ENCODE data around the gene DRC3. TPM values are rescaled to one million over a fixed set of nuclear protein-coding genes. Genes with fewer than 3 reads are reported as not detected.
"Not testable (repeated sequence)": the region's sequence is repeated elsewhere in the genome, so short reads cannot be mapped to it uniquely, and the experiment has no call there.

The DRC3 gene
- total RNA-seq, 1 donor from 2014 or later: 1.7 TPM

DNA sequence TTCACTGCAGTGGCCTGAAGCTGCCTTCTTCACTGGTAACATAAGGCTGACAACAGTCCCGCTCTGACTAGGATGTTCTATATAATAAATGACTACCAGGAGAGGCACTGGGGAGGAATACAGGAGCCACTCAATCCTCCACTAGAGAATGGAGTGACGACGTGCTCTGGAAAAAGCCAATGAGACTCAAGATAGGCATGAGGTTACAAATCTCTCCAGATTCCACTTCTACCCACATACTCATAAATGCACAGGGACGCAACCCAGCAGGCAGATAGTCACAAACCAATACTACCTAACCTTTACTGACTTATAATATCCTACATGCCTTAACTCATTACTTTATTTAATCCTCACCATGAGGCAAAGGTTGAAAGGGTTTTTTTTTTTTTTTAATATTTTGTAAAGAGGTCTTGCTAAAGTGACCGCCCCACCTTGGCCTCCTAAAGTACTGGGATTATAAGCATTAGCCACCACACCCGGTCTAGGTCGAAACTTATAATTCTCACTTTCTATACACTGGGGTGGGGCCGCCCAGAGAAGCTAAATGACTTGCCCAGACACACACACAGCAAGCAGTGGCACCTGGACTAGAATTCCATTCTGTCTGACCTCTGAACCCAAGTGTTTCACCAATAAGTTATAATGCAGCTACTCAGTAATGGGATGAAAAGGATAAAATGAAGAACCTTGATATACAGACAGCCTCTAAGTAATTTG is 34.1 kb upstream of the DRC3 start:
- Histone ChIP-seq H3K36me3 (no peaks in the 10 kb centered on the region), H3K27me3 (ENCODE audit: low read depth) (no peaks in the 10 kb centered on the region), H3K4me3 (no peak overlapping the region), H3K9me3 (replicated peaks) (no peaks in the 10 kb centered on the region), H3K4me1 (peaks cover 94% of the 10 kb centered on the region), H3K27ac (replicated peaks) (peak overlapping the region; percentile 62)
- intact Hi-C loops (cut with micrococcal nuclease): no loop called here
- TF ChIP-seq, protein P1, sequence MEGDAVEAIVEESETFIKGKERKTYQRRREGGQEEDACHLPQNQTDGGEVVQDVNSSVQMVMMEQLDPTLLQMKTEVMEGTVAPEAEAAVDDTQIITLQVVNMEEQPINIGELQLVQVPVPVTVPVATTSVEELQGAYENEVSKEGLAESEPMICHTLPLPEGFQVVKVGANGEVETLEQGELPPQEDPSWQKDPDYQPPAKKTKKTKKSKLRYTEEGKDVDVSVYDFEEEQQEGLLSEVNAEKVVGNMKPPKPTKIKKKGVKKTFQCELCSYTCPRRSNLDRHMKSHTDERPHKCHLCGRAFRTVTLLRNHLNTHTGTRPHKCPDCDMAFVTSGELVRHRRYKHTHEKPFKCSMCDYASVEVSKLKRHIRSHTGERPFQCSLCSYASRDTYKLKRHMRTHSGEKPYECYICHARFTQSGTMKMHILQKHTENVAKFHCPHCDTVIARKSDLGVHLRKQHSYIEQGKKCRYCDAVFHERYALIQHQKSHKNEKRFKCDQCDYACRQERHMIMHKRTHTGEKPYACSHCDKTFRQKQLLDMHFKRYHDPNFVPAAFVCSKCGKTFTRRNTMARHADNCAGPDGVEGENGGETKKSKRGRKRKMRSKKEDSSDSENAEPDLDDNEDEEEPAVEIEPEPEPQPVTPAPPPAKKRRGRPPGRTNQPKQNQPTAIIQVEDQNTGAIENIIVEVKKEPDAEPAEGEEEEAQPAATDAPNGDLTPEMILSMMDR (IDR thresholded peaks at IDR 0.05; ENCODE audit: borderline replicate concordance): no peak
- DNase-seq: no peak

DNA sequence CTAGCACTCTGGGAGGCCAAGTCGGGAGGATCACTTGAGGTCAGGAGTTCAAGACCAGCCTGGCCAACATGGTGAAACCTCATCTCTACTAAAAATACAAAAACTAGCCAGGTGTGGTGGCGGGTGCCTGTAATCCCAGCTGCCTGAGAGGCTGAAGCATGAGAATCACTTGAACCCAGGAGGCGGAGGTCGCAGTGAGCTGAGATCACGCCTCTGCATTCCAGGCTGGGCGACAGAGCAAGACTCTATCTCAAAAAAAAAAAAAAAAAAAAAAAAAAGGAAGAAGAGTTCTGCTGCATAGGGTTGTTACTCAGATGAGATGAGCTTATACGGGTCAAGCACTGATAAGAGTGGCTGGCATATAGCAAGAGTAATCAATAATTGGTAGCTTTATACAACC is 32.7 kb upstream of the DRC3 start:
- H3K36me3 ChIP-seq; DNase-seq; H3K4me3 ChIP-seq; intact Hi-C loops (cut with micrococcal nuclease); H3K27me3 ChIP-seq (ENCODE audit: low read depth); H3K9me3 ChIP-seq (replicated peaks): not testable (repeated sequence)
- Histone ChIP-seq H3K4me1 (peaks cover 99% of the 10 kb centered on the region), H3K27ac (replicated peaks) (peak overlapping the region; percentile 58)

GRCh38 chr17:17940441-17940911 is 32.2 kb upstream of the DRC3 start:
- H3K27ac ChIP-seq (replicated peaks): peak overlapping the region; percentile 58
- TF ChIP-seq, protein P1 (IDR thresholded peaks at IDR 0.05; ENCODE audit: borderline replicate concordance): no peak

GRCh38 chr17:17941015-17941414 is 31.6 kb upstream of the DRC3 start:
- TF ChIP-seq, protein P1 (IDR thresholded peaks at IDR 0.05; ENCODE audit: borderline replicate concordance): no peak
- Histone ChIP-seq H3K4me3 (no peak overlapping the region), H3K9me3 (replicated peaks) (no peaks in the 10 kb centered on the region), H3K27me3 (ENCODE audit: low read depth) (no peaks in the 10 kb centered on the region), H3K27ac (replicated peaks) (peak overlapping the region; percentile 58), H3K4me1 (peaks cover 98% of the 10 kb centered on the region), H3K36me3 (no peaks in the 10 kb centered on the region)
- intact Hi-C loops (cut with micrococcal nuclease): no loop called here
- no peak for DNase-seq

More at GRCh38 chr17:17940441-17940911, 32.2 kb upstream of the DRC3 start:
- no peak for DNase-seq
- no peak overlapping the region for H3K4me3 ChIP-seq
- no peaks in the 10 kb centered on the region for H3K9me3 ChIP-seq (replicated peaks)
- no peaks in the 10 kb centered on the region for H3K36me3 ChIP-seq
- no peaks in the 10 kb centered on the region for H3K27me3 ChIP-seq (ENCODE audit: low read depth)
- peaks cover 98% of the 10 kb centered on the region for H3K4me1 ChIP-seq
- intact Hi-C loops (cut with micrococcal nuclease): no loop called here

DNA sequence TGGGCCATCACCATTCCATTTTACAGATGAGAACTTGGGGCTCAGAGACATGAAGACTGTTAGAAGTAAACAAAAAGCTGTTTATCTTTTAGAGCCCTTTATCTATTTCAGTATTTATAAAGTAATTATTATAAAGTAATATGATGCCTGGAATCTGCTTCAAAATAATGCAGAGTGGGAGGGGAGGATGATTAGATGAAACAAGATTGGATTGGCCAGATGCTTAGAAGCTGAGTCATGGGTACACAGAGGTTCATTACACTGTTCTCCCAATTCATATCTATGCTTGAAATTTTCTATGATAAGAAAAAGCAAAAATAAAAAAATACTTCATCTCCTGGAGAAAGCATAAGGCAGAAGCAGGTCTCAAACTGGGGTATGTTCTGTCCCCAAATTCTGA is 29.8 kb upstream of the DRC3 start:
- no peak overlapping the region for H3K4me3 ChIP-seq
- H3K27me3 ChIP-seq (ENCODE audit: low read depth): no peaks in the 10 kb centered on the region
- intact Hi-C loops (cut with micrococcal nuclease): no loop called here
- peak overlapping the region; percentile 58 for H3K27ac ChIP-seq (replicated peaks)
- no peaks in the 10 kb centered on the region for H3K36me3 ChIP-seq
- no peak for DNase-seq
- TF ChIP-seq, protein P1 (IDR thresholded peaks at IDR 0.05; ENCODE audit: borderline replicate concordance): no peak
- peaks cover 98% of the 10 kb centered on the region for H3K4me1 ChIP-seq
- no peaks in the 10 kb centered on the region for H3K9me3 ChIP-seq (replicated peaks)

GRCh38 chr17:17943281-17943984 is 29.2 kb upstream of the DRC3 start:
- H3K27ac ChIP-seq (replicated peaks): peak overlapping the region; percentile 58
- DNase-seq: no peak
- H3K27me3 ChIP-seq (ENCODE audit: low read depth): no peaks in the 10 kb centered on the region
- TF ChIP-seq, protein P1 (IDR thresholded peaks at IDR 0.05; ENCODE audit: borderline replicate concordance): no peak
- peaks cover 98% of the 10 kb centered on the region for H3K4me1 ChIP-seq
- intact Hi-C loops (cut with micrococcal nuclease): no loop called here
- H3K9me3 ChIP-seq (replicated peaks): no peaks in the 10 kb centered on the region
- no peak overlapping the region for H3K4me3 ChIP-seq
- H3K36me3 ChIP-seq: no peaks in the 10 kb centered on the region

Data from left ventricle myocardium inferior (tissue), 1 donor.